Upper lobe of left lung (tissue), 4 donors: ENCODE measurements around the gene WNT1.

Source experiments
- EP300 ChIP-seq, 4 donors: sonication (generic); formaldehyde crosslinking; IDR thresholded peaks; one replicate each; pipeline ENCODE4 v1.5.1; 2017; ENCODE audit warnings: antibody characterized with exemption in 4 of 4, control low read depth in 2 of 4
- POLR2AphosphoS5 ChIP-seq, 2 donors: sonication (generic); formaldehyde crosslinking; IDR thresholded peaks; one replicate each; pipeline ENCODE4 v1.5.1; 2017; ENCODE audit warnings: antibody characterized with exemption in 2 of 2
- TF ChIP-seq, protein P1 (sequence below), 6 experiments: fragments of 450-650 bp in 4 of 6; fragments of 200-600 bp in 2 of 6; sonication (generic) in 2 of 6; IDR thresholded peaks; one replicate each; pipeline ENCODE4 v1.5.1; 2016 to 2019; ENCODE audit warnings: antibody characterized with exemption in 6 of 6

GRCh38 chr12:48973941-48974673, 4.0 kb upstream of the WNT1 start:
- TF ChIP-seq, protein P1, sequence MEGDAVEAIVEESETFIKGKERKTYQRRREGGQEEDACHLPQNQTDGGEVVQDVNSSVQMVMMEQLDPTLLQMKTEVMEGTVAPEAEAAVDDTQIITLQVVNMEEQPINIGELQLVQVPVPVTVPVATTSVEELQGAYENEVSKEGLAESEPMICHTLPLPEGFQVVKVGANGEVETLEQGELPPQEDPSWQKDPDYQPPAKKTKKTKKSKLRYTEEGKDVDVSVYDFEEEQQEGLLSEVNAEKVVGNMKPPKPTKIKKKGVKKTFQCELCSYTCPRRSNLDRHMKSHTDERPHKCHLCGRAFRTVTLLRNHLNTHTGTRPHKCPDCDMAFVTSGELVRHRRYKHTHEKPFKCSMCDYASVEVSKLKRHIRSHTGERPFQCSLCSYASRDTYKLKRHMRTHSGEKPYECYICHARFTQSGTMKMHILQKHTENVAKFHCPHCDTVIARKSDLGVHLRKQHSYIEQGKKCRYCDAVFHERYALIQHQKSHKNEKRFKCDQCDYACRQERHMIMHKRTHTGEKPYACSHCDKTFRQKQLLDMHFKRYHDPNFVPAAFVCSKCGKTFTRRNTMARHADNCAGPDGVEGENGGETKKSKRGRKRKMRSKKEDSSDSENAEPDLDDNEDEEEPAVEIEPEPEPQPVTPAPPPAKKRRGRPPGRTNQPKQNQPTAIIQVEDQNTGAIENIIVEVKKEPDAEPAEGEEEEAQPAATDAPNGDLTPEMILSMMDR (IDR thresholded peaks at IDR 0.05) = peak; percentile 54 to 71 (median 60)
- no peak for TF ChIP-seq POLR2AphosphoS5 (IDR thresholded peaks at IDR 0.05)
- no peak for TF ChIP-seq EP300 (IDR thresholded peaks at IDR 0.05)
